Liver (tissue), 3 donors: ENCODE results near the gene CAP2.

ENCODE experiments used
- CTCF ChIP-seq: fragments of 150-350 bp; IDR thresholded peaks from 2 replicates; pipeline ENCODE4 v1.5.1; 2017; ENCODE audit warnings: improper control_type of control experiment, low read depth, low read length; ENCODE audit not compliant: missing input control
- GABPA ChIP-seq, 2 donors: IDR thresholded peaks in 1 of 2; conservative IDR thresholded peaks in 1 of 2; 2 replicates each; pipeline ENCODE4 v1.6.1; 2016; ENCODE audit warnings: antibody characterized with exemption in 2 of 2, mild to moderate bottlenecking in 1 of 2, moderate library complexity in 1 of 2
- JUND ChIP-seq, 2 donors: IDR thresholded peaks; 2 replicates each; pipeline ENCODE4 v1.6.1; 2016; ENCODE audit warnings: antibody characterized with exemption in 2 of 2
- MAX ChIP-seq: IDR thresholded peaks from 2 replicates; pipeline ENCODE4 v1.6.1; 2016; ENCODE audit warnings: antibody characterized with exemption
- REST ChIP-seq: IDR thresholded peaks from 2 replicates; pipeline ENCODE4 v1.6.1; 2016; ENCODE audit warnings: antibody characterized with exemption, mild to moderate bottlenecking
- donor health status: healthy.
- donor health status: healthy.

GRCh38 chr6:17588011-17588410 is 194.6 kb downstream of the CAP2 start:
- no peak for TF ChIP-seq JUND (IDR thresholded peaks at IDR 0.05)
- TF ChIP-seq CTCF = no peak
- no peak for TF ChIP-seq MAX
- no peak for TF ChIP-seq REST
- TF ChIP-seq GABPA (IDR thresholded peaks at IDR 0.05 in 1 of 2, conservative IDR thresholded peaks at IDR 0.05 in 1 of 2) = no peak
